D721Med (cell line): ENCODE measurements around the gene ABI2.
A peak's percentile ranks its signal among the peaks of the same experiment; 100 is the strongest.

ENCODE experiments used
- DNase-seq: peaks from one replicate; pipeline ENCODE4 v3.0.0; 2011; ENCODE audit warnings: low spot score; ENCODE audit not compliant: insufficient read length
- FAIRE-seq: peaks from 2 replicates; lab custom pipeline; 2011; peaks lifted over from hg19 to GRCh38; lab: Jason Lieb, UNC
- CTCF ChIP-seq: IDR thresholded peaks from 2 replicates; pipeline ENCODE4 v1.5.1; 2012; ENCODE audit warnings: mild to moderate bottlenecking, control low read depth; ENCODE audit not compliant: insufficient read depth; ENCODE audit errors: missing control alignments

ABI2 gene

GRCh38 chr2:203399031-203399430 lies 70.8 kb downstream of the ABI2 start:
- DNase-seq (no peak), FAIRE-seq (no peak)
- TF ChIP-seq CTCF, result no peak

- DNase-seq, result no peak
- FAIRE-seq, result no peak
- no peak for TF ChIP-seq CTCF
Observed at GRCh38 chr2:203400805-203401585, 72.8 kb downstream of the ABI2 start.

- DNase-seq (no peak), FAIRE-seq (no peak)
- TF ChIP-seq CTCF, result no peak
Observed at GRCh38 chr2:203404996-203405395, 76.8 kb downstream of the ABI2 start.

GRCh38 chr2:203407496-203407895 lies 79.3 kb downstream of the ABI2 start:
- peak; percentile 46 for FAIRE-seq

GRCh38 chr2:203412546-203413331 lies 84.5 kb downstream of the ABI2 start:
- FAIRE-seq (no peak), DNase-seq (no peak)
- TF ChIP-seq CTCF, result no peak

More at GRCh38 chr2:203407496-203407895, 79.3 kb downstream of the ABI2 start:
- no peak for DNase-seq
- TF ChIP-seq CTCF, result no peak

GRCh38 chr2:203413796-203414195 lies 85.6 kb downstream of the ABI2 start:
- no peak for TF ChIP-seq CTCF
- FAIRE-seq (no peak), DNase-seq (no peak)
